Measurements from ENCODE around the gene JUNB. TPM values are rescaled to one million over a fixed set of nuclear protein-coding genes. Genes with fewer than 3 reads are reported as not detected.

JUNB gene
- total and polyA plus RNA-seq, 12 donors, result 4.2 to 594 (median 247) TPM

- peak; percentile 64 to 94 (median 85) for DNase-seq
- no peak for TF ChIP-seq CTCF (IDR thresholded peaks at IDR 0.05)
- TF ChIP-seq POLR2A (IDR thresholded peaks at IDR 0.05), result no peak
- WGBS, 4 donors, result 22 to 24% (median 24%) methylated on average over 35 to 43 of the region's 43 CpGs
- peaks cover 7 to 10% of the 10 kb centered on the region in 2 donors for H3K4me1 ChIP-seq (replicated peaks in 1 of 2)
- peaks cover 80% of the 10 kb centered on the region for H3K27me3 ChIP-seq
- no peaks in the 10 kb centered on the region for H3K36me3 ChIP-seq (replicated peaks in 1 of 2)
- H3K9me3 ChIP-seq (replicated peaks in 1 of 3), result no peaks in the 10 kb centered on the region
- H3K27ac ChIP-seq, result peak overlapping the region in 1 of 5 donors; percentile 49
- H3K4me3 ChIP-seq, result peak overlapping the region in 1 of 4 donors; percentile 45
- intact Hi-C loops (cut with DNase I), result loop anchor here (5.0 to 10.0 kb wide), 4 partner anchors 38 to 276 kb away; partner anchors contain the start of genes PRDX2 (in 1 of the 2) and THSD8 (in 1 of the 2)
Measured at GRCh38 chr19:12840091-12841079, 49.1 kb downstream of the JUNB start.

- intact Hi-C loops (cut with DNase I), result loop anchor here (5.0 to 10.0 kb wide), 4 partner anchors 39 to 276 kb away; partner anchors contain the start of genes PRDX2 (in 1 of the 2) and THSD8 (in 1 of the 2)
- Histone ChIP-seq H3K4me3 (peak overlapping the region in 1 of 4 donors; percentile 45), H3K36me3 (replicated peaks in 1 of 2) (no peaks in the 10 kb centered on the region), H3K27ac (peak overlapping the region in 1 of 5 donors; percentile 49), H3K4me1 (replicated peaks in 1 of 2) (peaks cover 7 to 10% of the 10 kb centered on the region in 2 donors), H3K9me3 (replicated peaks in 1 of 3) (no peaks in the 10 kb centered on the region), H3K27me3 (peaks cover 73% of the 10 kb centered on the region)
- peak in 6 of 7 donors; percentile 30 to 84 (median 46) for DNase-seq
- 1% methylated on average over 29 of the region's 29 CpGs; no CpG with 5 or more reads in 1 of the 4 donors for WGBS, 4 donors
- TF ChIP-seq POLR2A (IDR thresholded peaks at IDR 0.05) (no peak), CTCF (IDR thresholded peaks at IDR 0.05) (no peak)
Measured at GRCh38 chr19:12841094-12841493, 49.8 kb downstream of the JUNB start.

GRCh38 chr19:12842511-12842910, 51.2 kb downstream of the JUNB start:
- Histone ChIP-seq H3K4me3 (no peak overlapping the region), H3K27ac (no peak overlapping the region), H3K4me1 (replicated peaks in 1 of 2) (peaks cover 7 to 15% of the 10 kb centered on the region in 2 donors), H3K36me3 (replicated peaks in 1 of 2) (no peaks in the 10 kb centered on the region), H3K9me3 (replicated peaks in 1 of 3) (no peaks in the 10 kb centered on the region), H3K27me3 (peaks cover 71% of the 10 kb centered on the region)
- no peak for DNase-seq
- no peak for TF ChIP-seq CTCF (IDR thresholded peaks at IDR 0.05)
- TF ChIP-seq POLR2A (IDR thresholded peaks at IDR 0.05), result no peak
- 83 to 90% (median 89%) methylated on average over 13 to 18 of the region's 18 CpGs for WGBS, 4 donors
- intact Hi-C loops (cut with DNase I), result loop anchor here (5.0 to 10.0 kb wide), 4 partner anchors 40 to 278 kb away; partner anchors contain the start of genes PRDX2 (in 1 of the 2) and THSD8 (in 1 of the 2)

Small RNA genes within 50 kb of the gene (microRNA-seq; reads per million reads assigned to microRNA genes)
- 0 reads per million in 3 donors for gene MIR5684

Small RNA genes within 50 kb of the gene (small RNA-seq; reads per million reads assigned to genes)
- gene MIR5684, result 0 reads per million in 2 donors

Other genes starting within 250 kb of the JUNB start
- 10 to 100 TPM in 3 of 9 donors, 1 to 10 TPM in 6; 3.4 to 10.5 (median 9.8) TPM for gene ZNF564, start 240.0 kb upstream of the JUNB start, total RNA-seq
- gene ZNF564, start 240.0 kb upstream of the JUNB start, polyA plus RNA-seq, result 10 to 100 TPM in 1 of 3 donors, 1 to 10 TPM in 2; 4.3 to 12.5 (median 7.8) TPM
- gene ZNF490, start 180.7 kb upstream of the JUNB start, total RNA-seq, result 10 to 100 TPM in 2 of 9 donors, 1 to 10 TPM in 7; 5.3 to 10.9 (median 6.8) TPM
- 1 to 10 TPM in 1 of 3 donors, under 1 TPM in 2; 0.34 to 2.6 (median 0.97) TPM for gene ZNF490, start 180.7 kb upstream of the JUNB start, polyA plus RNA-seq
- gene ZNF791, start 180.6 kb upstream of the JUNB start, total RNA-seq, result 10 to 100 TPM in 7 of 9 donors, 1 to 10 TPM in 2; 6.9 to 33.4 (median 17.7) TPM
- 10 to 100 TPM in 1 of 3 donors, 1 to 10 TPM in 2; 6.0 to 21.9 (median 7.3) TPM for gene ZNF791, start 180.6 kb upstream of the JUNB start, polyA plus RNA-seq
- gene MAN2B1, start 124.7 kb upstream of the JUNB start, total RNA-seq, result 100 to 1,000 TPM in 6 of 9 donors, 10 to 100 TPM in 3; 25.0 to 131 (median 111) TPM
- 100 to 1,000 TPM in 2 of 3 donors, 10 to 100 TPM in 1; 19.5 to 194 (median 152) TPM for gene MAN2B1, start 124.7 kb upstream of the JUNB start, polyA plus RNA-seq
- 10 to 100 TPM; 10.6 to 20.5 (median 13.9) TPM for gene WDR83, start 124.7 kb upstream of the JUNB start, total RNA-seq
- 10 to 100 TPM in 2 of 3 donors, 1 to 10 TPM in 1; 3.9 to 68.5 (median 56.1) TPM for gene WDR83, start 124.7 kb upstream of the JUNB start, polyA plus RNA-seq
- 100 to 1,000 TPM in 5 of 9 donors, 10 to 100 TPM in 4; 80.4 to 197 (median 121) TPM for gene DHPS, start 109.6 kb upstream of the JUNB start, total RNA-seq
- 100 to 1,000 TPM in 2 of 3 donors, 10 to 100 TPM in 1; 64.5 to 166 (median 137) TPM for gene DHPS, start 109.6 kb upstream of the JUNB start, polyA plus RNA-seq
- not detected for gene GNG14, start 103.5 kb upstream of the JUNB start, total RNA-seq
- not detected for gene GNG14, start 103.5 kb upstream of the JUNB start, polyA plus RNA-seq
- gene FBXW9, start 94.9 kb upstream of the JUNB start, total RNA-seq, result 10 to 100 TPM in 5 of 9 donors, 1 to 10 TPM in 4; 6.9 to 14.7 (median 11.1) TPM
- 1 to 10 TPM; 2.1 to 6.8 (median 6.4) TPM for gene FBXW9, start 94.9 kb upstream of the JUNB start, polyA plus RNA-seq
- gene TNPO2, start 67.6 kb upstream of the JUNB start, total RNA-seq, result 100 to 1,000 TPM in 2 of 9 donors, 10 to 100 TPM in 7; 24.5 to 104 (median 78.0) TPM
- gene TNPO2, start 67.6 kb upstream of the JUNB start, polyA plus RNA-seq, result 10 to 100 TPM; 43.4 to 99.2 (median 58.4) TPM
- 100 to 1,000 TPM; 125 to 423 (median 195) TPM for gene TRIR, start 56.8 kb upstream of the JUNB start, total RNA-seq
- gene TRIR, start 56.8 kb upstream of the JUNB start, polyA plus RNA-seq, result 100 to 1,000 TPM; 162 to 405 (median 338) TPM
- gene GET3, start 54.0 kb upstream of the JUNB start, total RNA-seq, result 10 to 100 TPM; 75.3 to 97.7 (median 82.5) TPM
- gene GET3, start 54.0 kb upstream of the JUNB start, polyA plus RNA-seq, result 10 to 100 TPM; 50.3 to 74.1 (median 56.7) TPM
- gene BEST2, start 39.7 kb upstream of the JUNB start, total RNA-seq, result not detected
- not detected for gene BEST2, start 39.7 kb upstream of the JUNB start, polyA plus RNA-seq
- gene HOOK2, start 15.9 kb upstream of the JUNB start, total RNA-seq, result 10 to 100 TPM; 10.2 to 38.3 (median 25.5) TPM
- 10 to 100 TPM in 2 of 3 donors, 1 to 10 TPM in 1; 6.3 to 99.7 (median 69.3) TPM for gene HOOK2, start 15.9 kb upstream of the JUNB start, polyA plus RNA-seq
- 1,000 to 10,000 TPM in 3 of 9 donors, 100 to 1,000 TPM in 6; 597 to 1,660 (median 849) TPM for gene PRDX2, start 10.3 kb downstream of the JUNB start, total RNA-seq
- 100 to 1,000 TPM; 146 to 957 (median 364) TPM for gene PRDX2, start 10.3 kb downstream of the JUNB start, polyA plus RNA-seq
- gene THSD8, start 10.6 kb downstream of the JUNB start, total RNA-seq, result 1 to 10 TPM in 5 of 9 donors, not detected in 4; 1.8 to 8.6 (median 4.7) TPM
- 1 to 10 TPM; 3.5 to 5.6 (median 4.4) TPM for gene THSD8, start 10.6 kb downstream of the JUNB start, polyA plus RNA-seq
- gene RNASEH2A, start 15.1 kb downstream of the JUNB start, total RNA-seq, result 10 to 100 TPM in 1 of 9 donors, 1 to 10 TPM in 8; 2.8 to 11.5 (median 6.6) TPM
- gene RNASEH2A, start 15.1 kb downstream of the JUNB start, polyA plus RNA-seq, result 1 to 10 TPM; 1.8 to 4.3 (median 3.4) TPM
- 1 to 10 TPM in 3 of 9 donors, under 1 TPM in 1, not detected in 5; 0.23 to 5.2 (median 2.9) TPM for gene RTBDN, start 43.1 kb downstream of the JUNB start, total RNA-seq
- 10 to 100 TPM in 1 of 3 donors, 1 to 10 TPM in 2; 2.0 to 16.4 (median 4.5) TPM for gene RTBDN, start 43.1 kb downstream of the JUNB start, polyA plus RNA-seq
- 1 to 10 TPM in 8 of 9 donors, under 1 TPM in 1; 0.72 to 6.9 (median 3.0) TPM for gene MAST1, start 47.0 kb downstream of the JUNB start, total RNA-seq
- 10 to 100 TPM in 1 of 3 donors, 1 to 10 TPM in 2; 1.3 to 29.6 (median 4.7) TPM for gene MAST1, start 47.0 kb downstream of the JUNB start, polyA plus RNA-seq
- 10 to 100 TPM in 8 of 9 donors, 1 to 10 TPM in 1; 3.3 to 83.4 (median 53.8) TPM for gene DNASE2, start 90.0 kb downstream of the JUNB start, total RNA-seq
- 10 to 100 TPM; 13.6 to 22.2 (median 17.9) TPM for gene DNASE2, start 90.0 kb downstream of the JUNB start, polyA plus RNA-seq
- under 1 TPM in 2 of 9 donors, not detected in 7; 0.23 to 0.83 TPM for gene KLF1, start 95.7 kb downstream of the JUNB start, total RNA-seq
- gene KLF1, start 95.7 kb downstream of the JUNB start, polyA plus RNA-seq, result under 1 TPM in 1 of 3 donors, not detected in 2; 0.24 TPM
- gene GCDH, start 99.7 kb downstream of the JUNB start, total RNA-seq, result 10 to 100 TPM; 23.7 to 78.4 (median 35.3) TPM
- gene GCDH, start 99.7 kb downstream of the JUNB start, polyA plus RNA-seq, result 10 to 100 TPM; 16.2 to 26.9 (median 22.5) TPM
- under 1 TPM in 2 of 9 donors, not detected in 7; 0.78 to 0.91 TPM for gene SYCE2, start 127.8 kb downstream of the JUNB start, total RNA-seq
- under 1 TPM; 0.16 to 0.24 (median 0.20) TPM for gene SYCE2, start 127.8 kb downstream of the JUNB start, polyA plus RNA-seq
- 100 to 1,000 TPM in 1 of 9 donors, 10 to 100 TPM in 8; 40.6 to 102 (median 55.0) TPM for gene FARSA, start 142.2 kb downstream of the JUNB start, total RNA-seq
- 10 to 100 TPM; 33.5 to 62.1 (median 36.0) TPM for gene FARSA, start 142.2 kb downstream of the JUNB start, polyA plus RNA-seq
- 1,000 to 10,000 TPM in 2 of 9 donors, 100 to 1,000 TPM in 7; 271 to 1,489 (median 656) TPM for gene CALR, start 147.1 kb downstream of the JUNB start, total RNA-seq
- gene CALR, start 147.1 kb downstream of the JUNB start, polyA plus RNA-seq, result 1,000 to 10,000 TPM in 1 of 3 donors, 100 to 1,000 TPM in 2; 224 to 1,230 (median 336) TPM
- 100 to 1,000 TPM in 6 of 9 donors, 10 to 100 TPM in 3; 66.5 to 146 (median 111) TPM for gene RAD23A, start 154.4 kb downstream of the JUNB start, total RNA-seq
- gene RAD23A, start 154.4 kb downstream of the JUNB start, polyA plus RNA-seq, result 100 to 1,000 TPM; 112 to 240 (median 206) TPM
- 100 to 1,000 TPM in 1 of 9 donors, 10 to 100 TPM in 8; 26.1 to 101 (median 48.5) TPM for gene GADD45GIP1, start 165.7 kb downstream of the JUNB start, total RNA-seq
- 100 to 1,000 TPM in 2 of 3 donors, 10 to 100 TPM in 1; 16.5 to 213 (median 183) TPM for gene GADD45GIP1, start 165.7 kb downstream of the JUNB start, polyA plus RNA-seq
- 1 to 10 TPM in 5 of 9 donors, under 1 TPM in 4; 0.35 to 2.3 (median 1.1) TPM for gene DAND5, start 178.1 kb downstream of the JUNB start, total RNA-seq
- gene DAND5, start 178.1 kb downstream of the JUNB start, polyA plus RNA-seq, result under 1 TPM; 0.27 to 0.34 (median 0.32) TPM
- 10 to 100 TPM in 8 of 9 donors, 1 to 10 TPM in 1; 1.3 to 72.8 (median 32.2) TPM for gene NFIX, start 204.0 kb downstream of the JUNB start, total RNA-seq
- gene NFIX, start 204.0 kb downstream of the JUNB start, polyA plus RNA-seq, result 10 to 100 TPM in 1 of 3 donors, 1 to 10 TPM in 2; 4.9 to 18.0 (median 9.4) TPM